ENCODE results near the gene EIF4G1. TPM values are rescaled to one million over a fixed set of nuclear protein-coding genes. Genes with fewer than 3 reads are reported as not detected.

EIF4G1 gene
- total RNA-seq, 2 donors from 2014 or later = 229 to 275 TPM

DNA sequence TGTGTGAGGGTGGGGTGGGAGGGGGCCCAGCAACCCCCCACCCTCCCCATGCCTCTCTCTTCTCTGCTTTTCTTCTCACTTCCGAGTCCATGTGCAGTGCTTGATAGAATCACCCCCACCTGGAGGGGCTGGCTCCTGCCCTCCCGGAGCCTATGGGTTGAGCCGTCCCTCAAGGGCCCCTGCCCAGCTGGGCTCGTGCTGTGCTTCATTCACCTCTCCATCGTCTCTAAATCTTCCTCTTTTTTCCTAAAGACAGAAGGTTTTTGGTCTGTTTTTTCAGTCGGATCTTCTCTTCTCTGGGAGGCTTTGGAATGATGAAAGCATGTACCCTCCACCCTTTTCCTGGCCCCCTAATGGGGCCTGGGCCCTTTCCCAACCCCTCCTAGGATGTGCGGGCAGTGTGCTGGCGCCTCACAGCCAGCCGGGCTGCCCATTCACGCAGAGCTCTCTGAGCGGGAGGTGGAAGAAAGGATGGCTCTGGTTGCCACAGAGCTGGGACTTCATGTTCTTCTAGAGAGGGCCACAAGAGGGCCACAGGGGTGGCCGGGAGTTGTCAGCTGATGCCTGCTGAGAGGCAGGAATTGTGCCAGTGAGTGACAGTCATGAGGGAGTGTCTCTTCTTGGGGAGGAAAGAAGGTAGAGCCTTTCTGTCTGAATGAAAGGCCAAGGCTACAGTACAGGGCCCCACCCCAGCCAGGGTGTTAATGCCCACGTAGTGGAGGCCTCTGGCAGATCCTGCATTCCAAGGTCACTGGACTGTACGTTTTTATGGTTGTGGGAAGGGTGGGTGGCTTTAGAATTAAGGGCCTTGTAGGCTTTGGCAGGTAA, 31.1 kb downstream of the EIF4G1 start:
- intact Hi-C loops (cut with DNase I) = no loop called here
- peak; percentile 67 to 79 for ATAC-seq
- peak; percentile 59 for DNase-seq

DNA sequence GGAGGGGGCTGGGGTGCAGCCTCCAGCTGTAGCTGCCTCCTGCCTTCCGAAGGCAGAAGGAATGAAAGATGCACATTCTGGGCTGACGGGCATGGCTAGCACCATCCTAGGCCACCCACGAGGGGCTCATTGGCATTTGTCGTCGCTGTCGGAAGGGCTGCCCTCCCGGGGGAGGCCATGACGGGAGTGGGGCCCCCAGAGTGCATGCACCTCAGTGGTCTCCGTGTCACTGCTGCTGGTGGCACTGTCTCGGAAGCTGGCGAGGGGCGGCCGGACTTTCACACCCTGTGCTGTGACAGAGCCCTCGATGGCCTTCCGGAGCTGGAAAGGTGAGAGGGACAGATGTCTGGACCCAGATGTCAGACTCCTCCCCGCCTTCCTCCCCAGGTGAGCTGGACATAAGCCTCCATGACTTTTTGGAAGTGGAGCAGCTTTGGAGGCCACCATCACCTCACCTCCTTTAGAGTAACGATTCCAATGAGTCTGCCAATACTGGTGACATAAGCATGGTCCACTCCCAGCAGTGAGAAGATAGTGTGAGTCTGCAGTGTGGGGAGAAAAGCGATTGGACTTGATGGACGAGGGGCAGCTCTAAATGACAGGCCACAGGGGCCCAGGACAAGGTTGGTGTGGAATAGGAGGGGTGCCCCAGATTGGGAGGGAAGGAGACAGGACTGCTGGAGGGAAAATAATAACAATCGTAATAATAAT, 32.2 kb downstream of the EIF4G1 start:
- no peak for ATAC-seq
- DNase-seq = no peak
- intact Hi-C loops (cut with DNase I) = no loop called here

DNA sequence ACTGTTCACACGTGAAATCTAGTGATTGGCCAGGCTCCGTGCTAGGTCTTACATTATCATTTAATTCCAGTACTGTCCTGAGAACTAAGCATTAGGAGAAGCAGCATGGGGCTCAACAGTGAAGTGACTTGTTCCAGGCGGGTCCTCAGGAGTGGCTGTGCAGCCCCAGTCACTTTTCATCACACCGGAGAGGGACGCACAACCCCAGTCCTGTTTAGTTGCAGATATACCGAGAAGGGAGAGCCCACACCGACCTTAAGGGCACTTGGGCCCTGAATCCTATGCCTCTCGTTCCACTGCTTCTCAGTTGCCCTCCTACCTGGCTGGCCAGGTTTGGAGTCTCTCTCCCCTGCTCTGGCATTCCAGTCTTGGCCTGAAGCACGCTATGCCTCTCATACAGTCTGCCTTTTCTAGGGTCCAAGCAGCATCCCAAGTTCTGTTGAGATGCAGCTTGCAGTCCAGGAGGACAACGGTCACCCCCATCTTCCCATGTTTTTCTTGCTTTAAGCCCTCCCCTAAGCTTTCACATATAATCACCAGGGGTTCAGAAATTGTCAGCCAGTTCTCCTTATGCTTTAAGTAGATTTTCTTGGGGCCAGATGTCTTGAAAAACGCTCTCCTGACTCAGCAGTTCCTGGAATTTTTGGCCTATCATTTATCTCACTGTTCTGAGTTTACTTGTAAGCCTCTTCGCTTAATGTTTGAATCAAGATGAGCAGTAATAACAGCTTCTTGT, 33.1 kb downstream of the EIF4G1 start:
- ATAC-seq (no peak), DNase-seq (no peak)
- intact Hi-C loops (cut with DNase I) = no loop called here

DNA sequence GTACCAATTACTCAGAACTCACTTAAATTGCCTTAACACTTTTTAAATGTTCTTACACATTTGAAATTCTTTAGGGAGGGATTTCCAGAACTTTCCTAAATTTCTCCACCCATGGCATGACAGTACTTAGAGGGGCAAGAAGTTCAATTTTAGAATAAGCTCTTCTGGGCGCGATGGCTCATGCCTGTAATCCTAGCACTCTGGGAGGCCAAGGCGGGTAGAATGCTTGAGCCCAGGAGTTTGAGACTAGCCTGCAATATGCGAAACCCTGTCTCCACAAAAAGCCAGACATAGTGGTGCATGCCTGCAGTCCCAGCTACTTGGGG, 33.6 kb downstream of the EIF4G1 start:
- DNase-seq = no peak
- ATAC-seq = no peak
- intact Hi-C loops (cut with DNase I) = no loop called here

DNA sequence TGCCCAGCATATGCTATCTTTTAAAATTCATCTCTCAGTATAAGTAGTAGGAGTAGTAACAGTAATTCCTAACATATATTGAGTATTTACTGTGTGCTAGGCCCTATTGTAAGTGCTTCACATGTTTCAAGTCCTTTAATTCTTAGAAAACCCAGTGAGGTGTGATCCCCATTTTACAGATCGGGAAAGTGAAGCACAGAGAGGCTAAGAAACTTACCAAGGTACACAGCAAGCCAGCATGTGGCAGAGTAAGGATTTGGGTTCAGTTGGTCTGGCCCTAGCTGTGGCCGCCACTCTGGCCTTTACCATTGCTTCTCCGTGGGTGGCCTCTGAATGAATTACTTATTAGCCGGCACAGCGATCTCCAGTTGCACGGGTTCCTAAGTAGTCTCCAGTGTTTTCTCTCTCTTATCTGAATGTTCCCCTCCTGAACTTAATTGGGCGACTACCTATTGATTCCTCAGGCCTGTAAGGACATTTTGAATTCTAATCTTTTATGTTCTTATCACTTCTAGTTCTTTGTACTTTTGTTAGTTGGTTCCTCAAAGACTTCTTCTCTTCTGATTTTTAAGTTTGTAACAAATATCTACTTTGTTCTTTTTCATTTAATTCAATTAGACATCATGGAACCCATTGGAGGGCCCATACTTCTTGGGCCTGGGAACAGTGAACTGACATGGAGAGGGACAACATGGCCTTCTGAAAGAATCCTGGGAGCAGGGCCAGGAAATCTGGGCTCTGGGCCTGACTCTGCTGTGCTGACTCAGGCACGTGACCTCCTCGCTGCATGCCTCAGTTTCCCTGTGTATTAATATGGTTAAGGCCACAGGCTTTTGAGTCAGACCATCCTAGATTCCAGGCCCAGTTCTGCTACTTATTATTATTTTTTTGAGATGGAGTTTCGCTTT, 35.4 kb downstream of the EIF4G1 start:
- DNase-seq (no peak), ATAC-seq (no peak)
- intact Hi-C loops (cut with DNase I) = no loop called here

DNA sequence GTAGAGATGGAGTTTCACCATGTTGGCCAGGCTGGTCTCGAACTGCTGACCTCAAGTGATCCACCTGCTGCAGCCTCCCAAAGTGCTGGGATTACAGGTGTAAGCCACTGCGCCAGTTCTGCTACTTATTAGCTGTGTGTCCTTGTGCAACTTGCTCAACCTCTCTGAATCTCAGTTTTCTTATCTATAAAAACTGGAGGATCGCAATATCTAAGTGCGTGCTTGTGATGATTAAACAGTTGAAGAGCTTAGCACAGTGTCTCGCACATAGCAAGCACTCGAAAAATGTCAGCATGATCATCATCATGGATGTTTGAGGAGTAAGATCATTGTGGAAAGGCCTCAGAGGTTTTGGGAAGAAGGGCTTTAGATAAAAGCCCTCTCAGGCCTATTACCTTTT, 36.2 kb downstream of the EIF4G1 start:
- ATAC-seq (no peak), DNase-seq (no peak)
- intact Hi-C loops (cut with DNase I) = no loop called here

DNA sequence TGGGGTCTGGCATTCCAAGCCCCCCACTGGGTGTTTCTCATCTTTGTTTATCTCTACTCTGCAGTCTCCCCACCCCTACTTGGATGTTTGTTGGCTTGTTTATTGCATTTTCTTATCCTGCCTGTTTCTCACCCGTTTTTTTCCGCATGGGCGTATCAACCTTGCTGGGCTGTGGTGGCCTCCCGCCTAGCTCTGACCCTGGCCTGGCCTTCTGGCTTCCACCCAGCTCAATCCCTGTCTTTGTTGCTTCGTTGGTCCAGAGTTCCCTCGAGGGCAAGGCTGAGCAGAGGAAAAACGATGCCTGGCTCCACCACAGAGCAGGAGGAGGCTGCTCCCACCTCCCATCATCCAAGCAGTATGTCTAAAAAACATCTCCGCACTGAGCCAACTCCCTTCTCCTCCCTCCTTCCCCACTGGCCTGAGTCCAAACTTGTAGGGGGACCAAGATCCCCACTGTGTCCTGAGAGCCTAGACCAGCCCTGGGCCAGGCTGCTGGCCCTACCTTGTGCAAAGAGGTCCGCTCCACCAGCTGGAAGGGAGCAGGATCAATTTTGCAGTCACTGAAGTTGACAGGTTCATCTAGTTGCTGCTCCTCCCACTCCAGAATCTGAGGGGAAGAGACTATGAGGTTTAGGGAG, 37.2 kb downstream of the EIF4G1 start:
- ATAC-seq = peak in 1 of 2 donors; percentile 5
- no peak for DNase-seq
- intact Hi-C loops (cut with DNase I) = no loop called here

DNA sequence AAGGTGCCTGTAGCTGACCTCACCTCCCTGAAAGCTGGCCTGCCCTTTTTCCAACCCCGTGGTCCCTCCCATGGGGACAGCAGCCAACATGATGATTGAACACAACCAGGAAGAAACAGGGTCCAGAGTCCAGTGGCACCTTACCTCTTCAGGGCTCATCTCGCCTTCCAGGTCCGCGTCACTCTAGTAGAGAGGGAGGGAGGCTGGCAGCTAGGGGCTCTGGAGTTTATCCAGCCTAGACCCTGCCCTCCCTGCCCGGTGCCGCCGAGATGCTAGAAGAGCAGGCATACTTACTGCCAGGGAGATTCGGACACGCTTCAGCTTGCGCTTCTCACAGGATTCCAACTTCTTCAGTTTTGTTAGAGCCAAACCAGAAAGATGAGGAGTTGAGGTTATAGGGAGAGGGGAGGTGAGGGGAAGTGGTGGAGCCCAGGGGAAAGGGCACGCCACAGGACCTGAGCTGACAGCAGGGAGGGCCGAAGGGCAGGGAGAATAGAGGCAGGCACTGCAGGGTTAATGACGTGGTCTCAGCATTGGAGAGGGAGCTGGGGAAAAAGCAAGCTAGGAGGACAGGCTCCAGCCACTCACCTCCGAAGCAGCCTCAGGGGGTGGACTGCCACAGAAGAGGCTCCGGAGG, 37.9 kb downstream of the EIF4G1 start:
- DNase-seq (no peak), ATAC-seq (peak in 1 of 2 donors; percentile 7)
- intact Hi-C loops (cut with DNase I) = no loop called here

DNA sequence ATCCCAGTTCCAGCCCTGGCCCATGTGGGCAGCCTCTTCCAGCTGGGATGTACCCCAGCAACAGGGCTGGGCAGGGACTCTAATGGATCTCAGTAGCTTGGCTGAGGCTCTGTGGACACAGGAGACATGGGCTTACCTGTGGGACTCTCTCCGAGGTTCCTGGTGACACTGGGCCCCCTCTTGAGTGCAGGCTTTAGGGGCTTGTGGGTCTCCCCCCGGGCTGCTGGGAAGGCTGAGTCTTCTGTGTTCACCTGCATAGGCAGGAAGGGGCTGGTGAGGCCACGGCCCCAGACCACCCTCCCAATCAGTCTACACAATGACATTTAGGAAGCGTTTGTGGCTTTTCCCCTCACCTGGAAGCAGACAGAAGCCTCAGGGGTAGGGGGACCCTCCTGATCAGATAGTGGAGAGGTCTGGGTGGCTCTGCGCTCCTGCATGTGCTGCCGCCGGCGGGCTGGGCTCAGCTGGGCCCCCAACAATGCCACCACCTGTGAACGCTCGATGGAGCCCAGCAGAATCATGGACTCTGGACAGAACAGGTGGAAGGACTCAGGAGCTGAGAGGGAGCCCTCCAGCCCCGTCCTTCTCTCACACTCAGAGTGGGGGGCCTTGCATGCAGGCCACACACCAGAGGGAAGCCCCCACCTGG, 38.6 kb downstream of the EIF4G1 start:
- ATAC-seq = no peak
- no peak for DNase-seq
- intact Hi-C loops (cut with DNase I) = no loop called here

DNA sequence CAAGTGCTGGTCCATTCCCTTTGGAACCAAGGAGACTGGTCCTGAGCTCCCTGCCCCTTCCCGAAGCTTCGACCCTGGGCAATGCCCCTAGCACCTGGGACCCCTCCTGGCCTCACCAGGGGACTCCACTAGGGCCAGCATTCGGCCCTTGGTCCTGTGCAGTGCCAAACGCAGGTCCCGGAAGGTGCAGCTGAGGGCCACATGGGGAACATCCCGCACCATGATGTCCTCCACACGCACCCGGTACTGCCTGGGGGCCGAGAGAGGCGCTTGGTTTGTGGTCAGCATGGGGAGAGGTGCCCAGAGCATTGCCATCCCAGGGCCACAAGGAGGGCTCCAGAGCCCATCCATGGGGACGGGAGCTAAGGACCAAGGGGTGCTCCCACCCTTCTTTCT, 39.1 kb downstream of the EIF4G1 start:
- DNase-seq (no peak), ATAC-seq (no peak)
- intact Hi-C loops (cut with DNase I) = no loop called here

DNA sequence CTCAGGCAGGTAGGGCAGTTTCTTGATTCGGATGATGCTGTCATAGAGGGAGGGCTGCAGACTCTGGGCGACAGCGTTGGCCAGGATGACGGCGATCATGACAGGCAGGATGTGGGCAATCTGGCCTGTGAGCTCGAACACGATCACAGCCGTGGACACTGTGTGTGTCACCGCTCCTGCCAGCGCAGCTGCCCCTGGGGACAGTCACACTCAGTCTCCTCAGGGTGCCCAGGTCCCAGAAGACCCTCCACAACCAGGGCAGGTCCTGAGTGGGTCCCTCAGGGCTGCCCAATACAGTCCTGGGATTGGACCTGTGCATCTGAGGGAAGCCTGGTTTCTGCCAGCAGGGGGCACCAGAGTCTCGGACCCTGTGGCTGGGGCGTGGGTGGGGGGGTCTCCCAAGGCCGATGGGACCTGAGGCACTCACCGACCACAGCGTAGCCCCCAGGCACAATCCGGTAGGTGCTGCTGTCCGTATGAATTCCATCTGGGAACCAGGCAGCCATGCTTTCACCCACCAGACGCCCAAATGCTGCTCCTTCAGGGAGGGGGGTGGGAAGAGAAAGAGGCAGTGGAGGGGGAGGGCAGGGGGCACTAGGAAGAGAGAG, 39.8 kb downstream of the EIF4G1 start:
- intact Hi-C loops (cut with DNase I) = no loop called here
- peak; percentile 69 for DNase-seq
- peak; percentile 45 to 50 for ATAC-seq

DNA sequence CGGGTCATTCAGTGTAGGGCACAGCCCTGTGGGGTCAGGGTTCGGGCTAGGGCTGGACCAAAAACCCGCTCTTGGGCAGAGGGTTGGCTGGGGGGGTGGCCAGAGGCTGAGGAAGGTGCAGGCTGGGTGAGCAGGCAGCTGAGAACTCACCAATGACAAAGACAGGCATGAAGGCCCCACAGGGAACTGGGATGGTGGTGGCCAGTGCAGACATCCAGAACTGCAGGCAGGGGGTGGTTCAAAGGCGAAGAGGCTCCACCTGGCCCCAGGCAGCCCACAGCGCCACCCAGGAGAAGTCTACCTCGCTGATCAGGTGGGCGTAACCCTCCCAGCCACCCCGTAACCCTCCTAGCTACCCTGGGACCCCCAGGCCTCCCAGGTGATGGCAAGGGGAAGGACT, 40.3 kb downstream of the EIF4G1 start:
- DNase-seq (no peak), ATAC-seq (no peak)
- intact Hi-C loops (cut with DNase I) = no loop called here

DNA sequence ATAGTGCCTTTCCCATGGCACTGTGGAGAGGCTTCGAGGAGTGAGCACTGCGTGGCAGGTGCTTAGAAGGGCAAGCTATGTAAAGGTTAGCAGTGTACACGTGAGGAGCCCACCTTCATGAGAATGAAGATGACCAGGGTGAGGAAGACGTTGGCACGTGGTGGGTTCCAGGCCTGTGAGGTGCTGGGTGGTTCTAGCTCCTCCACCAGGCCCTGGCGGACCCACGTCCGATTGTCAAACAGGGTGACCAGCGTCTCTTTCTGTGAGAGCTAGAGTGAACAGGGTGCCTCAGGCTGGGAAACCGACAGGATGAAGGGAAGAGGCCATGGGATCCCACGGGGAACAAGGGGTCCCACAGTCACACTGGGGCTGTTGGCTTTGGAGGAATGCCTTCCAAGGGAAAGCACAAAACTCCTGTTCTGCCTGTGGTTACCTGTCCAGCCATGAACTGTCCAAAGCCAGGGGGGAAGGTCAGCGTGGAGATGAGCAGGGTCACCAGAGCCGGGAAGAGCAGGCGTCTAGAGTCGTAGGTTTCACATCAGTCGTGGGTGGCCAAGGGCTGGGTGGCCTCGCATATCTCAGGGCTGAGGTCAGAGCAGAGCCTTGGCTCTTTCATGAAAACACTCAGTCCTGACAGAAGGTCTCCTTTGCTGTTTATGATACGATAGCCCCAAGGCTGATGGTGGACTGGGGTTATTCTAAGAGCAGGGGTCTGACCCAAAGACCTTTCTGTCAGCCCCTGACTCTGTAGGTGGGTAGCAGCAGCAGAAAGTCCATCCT, 41.0 kb downstream of the EIF4G1 start:
- no peak for DNase-seq
- no peak for ATAC-seq
- intact Hi-C loops (cut with DNase I) = no loop called here

DNA sequence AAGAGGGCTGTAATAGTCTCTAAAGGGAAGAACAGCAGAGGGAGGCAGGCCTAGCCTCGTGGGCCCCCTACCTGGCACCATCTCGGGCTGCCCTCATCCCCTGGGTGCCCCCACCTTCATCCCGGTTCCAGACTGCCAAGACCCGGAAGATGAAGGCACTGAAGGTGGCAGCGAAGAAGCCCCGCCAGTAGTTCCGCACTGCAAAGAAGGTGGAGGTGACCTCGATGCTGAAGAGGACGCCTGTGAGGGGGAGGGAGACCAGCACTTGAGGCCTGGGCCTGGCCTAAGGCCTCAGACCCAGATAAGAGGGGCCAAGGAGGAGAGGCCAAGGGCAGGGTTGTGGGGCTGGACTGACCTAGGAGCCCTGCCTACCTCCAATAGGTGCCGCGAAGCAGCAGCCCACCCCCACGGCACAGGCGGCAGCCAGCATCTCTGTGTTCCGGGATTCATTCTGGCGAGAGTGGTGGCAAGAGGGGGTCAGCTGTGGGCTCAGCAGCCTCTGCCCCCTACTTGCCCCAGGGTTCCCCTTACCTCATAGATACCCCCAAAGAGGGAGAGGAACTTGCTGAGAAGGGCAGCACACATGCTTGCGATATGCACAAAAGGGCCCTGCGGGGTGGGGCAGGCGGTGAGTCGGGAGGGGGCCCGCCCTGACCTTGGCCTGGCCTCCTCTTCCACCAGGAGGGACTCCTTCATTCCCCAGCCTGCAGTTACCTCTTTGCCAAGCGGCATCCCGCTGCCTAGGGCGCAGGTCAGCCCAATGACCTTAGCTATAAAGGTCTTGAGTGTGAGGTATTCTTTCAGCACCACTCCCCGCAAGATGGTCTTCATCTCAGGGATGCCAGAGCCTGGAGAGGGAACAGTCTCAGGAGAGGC, 43.1 kb downstream of the EIF4G1 start:
- intact Hi-C loops (cut with DNase I) = no loop called here
- DNase-seq (no peak), ATAC-seq (no peak)

DNA sequence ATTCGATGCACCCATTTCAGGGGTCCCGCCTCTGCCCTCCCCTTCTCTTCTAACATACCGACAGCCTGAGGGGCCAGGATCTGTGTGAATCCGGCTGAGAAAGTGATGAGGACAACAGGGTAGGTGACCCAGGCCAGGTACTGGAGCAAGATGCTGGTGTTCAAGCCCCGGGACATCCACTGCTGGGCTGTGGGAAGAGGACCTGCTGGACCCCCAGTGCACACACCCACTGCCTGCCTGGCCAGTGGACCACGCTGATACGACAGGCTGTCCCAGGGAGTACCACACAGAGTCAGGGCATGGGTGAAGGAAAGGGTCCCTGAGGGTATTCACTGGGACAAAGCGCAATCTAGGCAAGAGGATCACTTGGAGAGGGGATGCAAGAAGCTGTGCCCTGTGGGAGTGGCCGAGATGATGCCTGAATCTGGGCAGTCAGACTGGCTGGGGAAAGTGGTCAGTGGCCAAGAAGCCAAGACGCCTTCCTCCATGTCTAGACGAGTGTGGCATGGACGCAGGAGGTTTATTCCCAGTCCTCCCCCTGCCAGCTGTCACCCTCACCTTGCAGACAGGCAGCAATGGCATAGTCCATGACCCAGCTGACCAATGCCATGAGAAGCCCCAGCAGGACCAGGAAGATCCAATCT, 43.8 kb downstream of the EIF4G1 start:
- DNase-seq (no peak), ATAC-seq (no peak)
- intact Hi-C loops (cut with DNase I) = no loop called here

Measured in left cardiac atrium (tissue), 4 donors.